ENCODE data around the gene SLC25A29. TPM values are rescaled to one million over a fixed set of nuclear protein-coding genes. Genes with fewer than 3 reads are reported as not detected.

Gene SLC25A29
- total RNA-seq, 2 experiments from 2014 or later = 15.9 to 21.6 TPM

- no peak for ATAC-seq
- CTCF ChIA-PET = no interaction called here
- no peak for DNase-seq
- Mint-ChIP-seq H3K27me3 (no peaks in the 10 kb centered on the region), H3K36me3 (peaks cover 61% of the 10 kb centered on the region), H3K27ac (peak overlapping the region; percentile 40), H3K4me3 (no peak overlapping the region), H3K4me1 (peaks cover 35% of the 10 kb centered on the region), H3K9me3 (ENCODE audit: low read depth) (no peaks in the 10 kb centered on the region)
Measured at GRCh38 chr14:100340423-100340813, 34.2 kb upstream of the SLC25A29 start.

- Mint-ChIP-seq H3K9me3 (ENCODE audit: low read depth) (no peaks in the 10 kb centered on the region), H3K36me3 (peaks cover 63% of the 10 kb centered on the region), H3K4me3 (no peak overlapping the region), H3K4me1 (peaks cover 35% of the 10 kb centered on the region), H3K27ac (peak overlapping the region; percentile 14), H3K27me3 (no peaks in the 10 kb centered on the region)
- ATAC-seq = no peak
- no peak for DNase-seq
- CTCF ChIA-PET = no interaction called here
Measured at GRCh38 chr14:100339766-100340422, 33.6 kb upstream of the SLC25A29 start.

DNA sequence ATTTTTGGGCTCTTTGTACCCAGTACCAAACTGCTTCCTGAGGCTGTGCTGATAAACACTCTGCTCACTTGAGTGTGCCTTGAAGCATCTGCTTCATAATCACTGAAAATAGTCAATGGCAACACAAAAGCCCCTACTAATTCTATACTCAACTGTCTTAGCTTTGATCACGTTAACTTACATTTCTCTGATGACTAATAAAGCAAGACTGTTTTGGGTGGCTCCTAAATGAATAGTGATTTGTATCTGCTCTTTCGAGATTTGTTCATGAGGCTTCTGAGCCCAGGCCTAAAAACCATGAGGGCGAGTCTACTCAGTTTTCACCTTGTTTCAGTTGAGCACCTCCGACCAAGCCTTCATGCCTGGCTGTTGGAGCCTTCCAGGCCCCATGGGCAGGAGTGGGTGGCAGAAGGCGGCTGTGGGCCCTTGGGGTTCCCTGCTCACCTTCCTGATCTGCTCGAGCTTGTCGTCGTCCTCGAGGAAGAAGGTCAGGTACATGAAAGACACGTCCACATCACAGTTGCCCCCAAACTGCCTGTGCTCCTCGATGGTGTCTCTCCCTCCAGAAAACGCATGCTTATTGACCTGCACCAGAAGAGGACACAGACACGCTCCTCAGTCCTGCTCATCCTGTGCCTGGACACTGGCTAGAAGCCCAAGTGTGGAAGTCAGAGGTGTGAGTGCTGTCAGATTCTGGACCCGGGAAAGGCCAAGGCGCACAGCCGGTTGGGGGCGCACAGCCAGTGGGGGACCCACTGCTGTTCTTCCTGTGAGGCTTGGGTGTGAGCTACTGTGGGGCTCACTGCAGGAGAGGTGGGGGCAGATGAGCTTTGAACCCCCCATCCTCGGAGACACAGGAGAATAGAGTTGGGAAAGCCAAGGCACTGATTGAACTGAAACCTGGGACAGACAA, 30.6 kb upstream of the SLC25A29 start:
- no peak for DNase-seq
- peak; percentile 15 for ATAC-seq
- CTCF ChIA-PET = interaction anchor here (1.0 kb wide), 1 partner anchor 47 kb away, joined by 3 read pairs; no protein-coding TSS in a partner anchor

GRCh38 chr14:100334904-100335303, 28.7 kb upstream of the SLC25A29 start:
- Mint-ChIP-seq H3K9me3 (ENCODE audit: low read depth) (no peaks in the 10 kb centered on the region), H3K4me1 (peaks cover 8% of the 10 kb centered on the region), H3K4me3 (no peak overlapping the region), H3K27me3 (no peaks in the 10 kb centered on the region), H3K36me3 (peaks cover 41% of the 10 kb centered on the region), H3K27ac (no peak overlapping the region)
- CTCF ChIA-PET = interaction anchor here (1.0 to 1.4 kb wide), 2 partner anchors 16 to 51 kb away, joined by 3 to 5 read pairs; no protein-coding TSS in a partner anchor
- DNase-seq (no peak), ATAC-seq (no peak)

More for the DNA sequence above, 30.6 kb upstream of the SLC25A29 start:
- Mint-ChIP-seq H3K27ac (peak overlapping the region; percentile 56), H3K36me3 (peaks cover 58% of the 10 kb centered on the region), H3K4me3 (no peak overlapping the region), H3K4me1 (peaks cover 20% of the 10 kb centered on the region), H3K9me3 (ENCODE audit: low read depth) (no peaks in the 10 kb centered on the region), H3K27me3 (no peaks in the 10 kb centered on the region)

DNA sequence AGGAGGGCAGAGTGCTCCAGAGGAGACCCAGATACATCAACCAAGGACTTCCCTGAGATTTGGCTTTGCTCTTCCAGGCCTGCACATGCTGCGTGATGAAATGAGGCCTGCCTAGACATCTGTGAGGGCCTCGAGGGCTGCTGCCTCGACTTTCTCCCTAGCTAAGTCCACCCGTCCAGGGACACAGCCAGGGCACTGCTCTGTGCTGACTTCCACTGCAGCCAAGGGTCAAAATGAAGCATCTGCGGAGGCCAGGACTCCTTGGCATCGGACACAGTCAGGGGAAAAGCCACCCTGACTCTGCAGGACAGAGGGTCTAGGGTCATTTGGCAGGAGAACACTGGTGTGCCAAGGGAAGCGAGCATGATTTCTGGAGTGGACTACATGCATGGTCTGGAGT, 27.6 kb upstream of the SLC25A29 start:
- H3K27me3 Mint-ChIP-seq = no peaks in the 10 kb centered on the region

GRCh38 chr14:100333311-100333710, 27.1 kb upstream of the SLC25A29 start:
- H3K27ac Mint-ChIP-seq = no peak overlapping the region
- CTCF ChIA-PET = interaction anchor here (1.2 kb wide), 1 partner anchor 10 kb away, joined by 3 read pairs; no protein-coding TSS in a partner anchor
- peaks cover 32% of the 10 kb centered on the region for H3K36me3 Mint-ChIP-seq
- no peaks in the 10 kb centered on the region for H3K9me3 Mint-ChIP-seq (ENCODE audit: low read depth)
- DNase-seq (no peak), ATAC-seq (no peak)
- H3K27me3 Mint-ChIP-seq = no peaks in the 10 kb centered on the region
- H3K4me3 Mint-ChIP-seq = no peak overlapping the region
- H3K4me1 Mint-ChIP-seq = peaks cover 5% of the 10 kb centered on the region

More for the DNA sequence above, 27.6 kb upstream of the SLC25A29 start:
- Mint-ChIP-seq H3K9me3 (ENCODE audit: low read depth) (no peaks in the 10 kb centered on the region), H3K4me3 (no peak overlapping the region), H3K4me1 (peaks cover 5% of the 10 kb centered on the region), H3K27ac (no peak overlapping the region), H3K36me3 (peaks cover 34% of the 10 kb centered on the region)
- no peak for ATAC-seq
- no peak for DNase-seq
- CTCF ChIA-PET = interaction anchor here (1.0 to 1.4 kb wide), 3 partner anchors 10 to 50 kb away, joined by 3 to 5 read pairs (median 3); no protein-coding TSS in a partner anchor

DNA sequence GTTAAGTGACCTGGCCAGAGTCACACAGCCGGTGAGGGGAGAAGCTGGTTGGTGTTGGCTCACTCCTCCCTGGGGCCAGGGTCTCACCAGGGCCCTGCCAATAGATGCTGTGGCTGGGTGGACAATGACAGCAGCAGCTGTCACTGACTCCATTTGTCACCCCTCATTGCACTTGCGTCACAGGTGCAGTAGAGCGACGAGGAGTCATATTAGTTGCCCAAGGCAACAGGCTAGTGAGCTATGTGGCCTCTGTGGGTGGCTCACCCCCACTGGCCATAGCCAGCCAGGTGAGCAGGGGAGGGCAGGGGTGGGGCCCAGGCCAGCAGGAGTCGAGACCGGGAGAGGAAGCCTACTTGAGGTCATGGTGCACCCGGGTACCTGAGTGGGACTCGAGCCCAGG, 26.6 kb upstream of the SLC25A29 start:
- Mint-ChIP-seq H3K27ac (no peak overlapping the region), H3K9me3 (ENCODE audit: low read depth) (no peaks in the 10 kb centered on the region), H3K4me3 (no peak overlapping the region), H3K27me3 (no peaks in the 10 kb centered on the region), H3K36me3 (peaks cover 28% of the 10 kb centered on the region), H3K4me1 (peaks cover 3% of the 10 kb centered on the region)
- ATAC-seq (no peak), DNase-seq (no peak)
- CTCF ChIA-PET = no interaction called here

GRCh38 chr14:100332071-100332639, 25.9 kb upstream of the SLC25A29 start:
- H3K27me3 Mint-ChIP-seq = no peaks in the 10 kb centered on the region
- H3K4me1 Mint-ChIP-seq = peaks cover 2% of the 10 kb centered on the region
- CTCF ChIA-PET = interaction anchor here (0.9 kb wide), 1 partner anchor 13 kb away, joined by 3 read pairs; no protein-coding TSS in a partner anchor
- H3K27ac Mint-ChIP-seq = no peak overlapping the region
- DNase-seq (no peak), ATAC-seq (no peak)
- peaks cover 24% of the 10 kb centered on the region for H3K36me3 Mint-ChIP-seq
- H3K4me3 Mint-ChIP-seq = no peak overlapping the region
- no peaks in the 10 kb centered on the region for H3K9me3 Mint-ChIP-seq (ENCODE audit: low read depth)

DNA sequence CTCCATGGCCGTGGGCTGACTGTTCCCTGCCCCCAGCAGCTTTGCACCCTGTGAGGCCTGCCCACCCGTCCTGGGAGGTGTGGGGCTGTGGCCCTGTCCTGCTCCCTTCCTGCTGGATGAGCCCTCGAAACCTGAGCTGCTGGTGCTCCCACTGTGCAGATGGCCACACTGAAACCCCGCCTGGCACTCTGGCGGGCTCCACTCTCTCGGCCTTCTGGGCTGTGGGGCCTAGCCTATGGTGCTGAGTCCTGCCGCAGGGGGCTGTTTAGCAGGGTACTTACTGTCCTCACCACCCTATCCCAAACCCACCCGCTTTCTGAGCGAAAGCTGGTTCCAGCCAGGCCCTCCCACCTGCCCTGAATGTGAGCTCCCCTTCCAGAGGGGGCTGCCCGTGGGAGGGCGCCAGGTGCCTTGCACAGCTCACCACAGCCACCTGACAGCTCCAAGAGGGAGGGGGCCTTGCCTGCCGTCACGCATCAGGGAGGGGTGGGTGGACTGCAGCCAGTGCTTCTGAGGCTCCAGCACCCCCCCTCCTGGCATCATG, 24.2 kb upstream of the SLC25A29 start:
- ATAC-seq (peak; percentile 13), DNase-seq (no peak)
- no peak overlapping the region for H3K27ac Mint-ChIP-seq
- H3K36me3 Mint-ChIP-seq = peaks cover 12% of the 10 kb centered on the region
- H3K4me3 Mint-ChIP-seq = no peak overlapping the region
- CTCF ChIA-PET = interaction anchor here (1.0 to 1.7 kb wide), 2 partner anchors 11 to 45 kb away, joined by 3 to 5 read pairs; no protein-coding TSS in a partner anchor
- H3K9me3 Mint-ChIP-seq (ENCODE audit: low read depth) = no peaks in the 10 kb centered on the region
- H3K4me1 Mint-ChIP-seq = no peaks in the 10 kb centered on the region
- no peaks in the 10 kb centered on the region for H3K27me3 Mint-ChIP-seq

- H3K4me1 Mint-ChIP-seq = no peaks in the 10 kb centered on the region
- CTCF ChIA-PET = interaction anchor here (1.7 kb wide), 1 partner anchor 11 kb away, joined by 5 read pairs; no protein-coding TSS in a partner anchor
- no peak overlapping the region for H3K4me3 Mint-ChIP-seq
- DNase-seq (no peak), ATAC-seq (no peak)
- no peak overlapping the region for H3K27ac Mint-ChIP-seq
- peaks cover 10% of the 10 kb centered on the region for H3K36me3 Mint-ChIP-seq
- no peaks in the 10 kb centered on the region for H3K27me3 Mint-ChIP-seq
- H3K9me3 Mint-ChIP-seq (ENCODE audit: low read depth) = no peaks in the 10 kb centered on the region
Measured at GRCh38 chr14:100330007-100330344, 23.7 kb upstream of the SLC25A29 start.

- no peaks in the 10 kb centered on the region for H3K27me3 Mint-ChIP-seq
- H3K4me3 Mint-ChIP-seq = no peak overlapping the region
- no peak overlapping the region for H3K27ac Mint-ChIP-seq
- DNase-seq (no peak), ATAC-seq (no peak)
- no peaks in the 10 kb centered on the region for H3K4me1 Mint-ChIP-seq
- no peaks in the 10 kb centered on the region for H3K9me3 Mint-ChIP-seq (ENCODE audit: low read depth)
- peaks cover 5% of the 10 kb centered on the region for H3K36me3 Mint-ChIP-seq
- CTCF ChIA-PET = interaction anchor here (1.7 kb wide), 1 partner anchor 10 kb away, joined by 5 read pairs; no protein-coding TSS in a partner anchor
Measured at GRCh38 chr14:100329233-100330006, 23.2 kb upstream of the SLC25A29 start.

DNA sequence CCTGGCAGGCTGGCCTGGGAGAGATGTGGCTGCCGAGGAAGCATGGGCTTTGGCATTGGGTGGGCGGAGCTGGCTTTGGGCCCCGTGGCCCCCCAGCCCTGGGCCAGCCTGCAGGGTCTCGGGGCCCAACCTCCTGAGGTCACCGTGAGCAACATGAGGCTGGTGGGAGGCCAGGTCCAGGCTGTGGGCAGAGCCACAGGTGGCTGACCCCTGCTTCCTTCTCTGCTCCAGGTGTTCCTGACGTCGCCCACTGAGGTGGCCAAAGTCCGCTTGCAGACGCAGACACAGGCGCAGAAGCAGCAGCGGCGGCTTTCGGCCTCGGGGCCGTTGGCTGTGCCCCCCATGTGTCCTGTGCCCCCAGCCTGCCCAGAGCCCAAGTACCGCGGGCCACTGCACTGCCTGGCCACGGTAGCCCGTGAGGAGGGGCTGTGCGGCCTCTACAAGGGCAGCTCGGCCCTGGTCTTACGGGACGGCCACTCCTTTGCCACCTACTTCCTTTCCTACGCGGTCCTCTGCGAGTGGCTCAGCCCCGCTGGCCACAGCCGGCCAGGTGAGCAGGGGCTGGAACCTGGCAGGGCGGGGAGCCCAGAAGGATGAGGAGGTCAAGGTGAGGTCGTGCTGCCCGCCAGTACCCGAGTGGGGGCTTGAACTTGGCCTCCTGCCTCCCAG, 22.4 kb upstream of the SLC25A29 start:
- Mint-ChIP-seq H3K9me3 (ENCODE audit: low read depth) (no peaks in the 10 kb centered on the region), H3K4me1 (no peaks in the 10 kb centered on the region), H3K27ac (no peak overlapping the region), H3K27me3 (no peaks in the 10 kb centered on the region), H3K4me3 (no peak overlapping the region), H3K36me3 (no peaks in the 10 kb centered on the region)
- ATAC-seq (no peak), DNase-seq (no peak)
- CTCF ChIA-PET = no interaction called here
